Activated naive CD4-positive, alpha-beta T cell treated with anti-CD3 and anti-CD28 coated beads, Interleukin-2, amount 10 ng/mL, durations not matched to agents 7 days and 5 days (primary cell): ENCODE data around the gene TMEM143.
"Not testable (repeated sequence)": the region's sequence is repeated elsewhere in the genome, so short reads cannot be mapped to it uniquely, and the experiment has no call there.

Experiments
- CTCF ChIA-PET: fragments of 350-600 bp; sonication (Branson Sonifier 250); formaldehyde crosslinking; loops from one replicate; lab custom pipeline; 2021; ENCODE audit warnings: antibody characterized with exemption; lab: Charles Lee
- DNase-seq: peaks from one replicate; pipeline ENCODE4 v3.0.0-alpha.2; 2020
- H3K27ac Mint-ChIP-seq: one replicate; pipeline ENCODE4 v1.8.0; 2021; ENCODE audit warnings: mild to moderate bottlenecking, moderate library complexity, mixed read lengths
- H3K27me3 Mint-ChIP-seq: one replicate; pipeline ENCODE4 v1.8.0; 2021; ENCODE audit warnings: mild to moderate bottlenecking, mixed read lengths
- H3K36me3 Mint-ChIP-seq: one replicate; pipeline ENCODE4 v1.8.0; 2021; ENCODE audit warnings: mixed read lengths
- H3K4me1 Mint-ChIP-seq: one replicate; pipeline ENCODE4 v1.8.0; 2021; ENCODE audit warnings: mixed read lengths
- H3K4me3 Mint-ChIP-seq: one replicate; pipeline ENCODE4 v1.8.0; 2021; ENCODE audit warnings: mild to moderate bottlenecking, moderate library complexity, mixed read lengths
- H3K9me3 Mint-ChIP-seq: one replicate; pipeline ENCODE4 v1.8.0; 2021; ENCODE audit warnings: mixed read lengths

Gene TMEM143

DNA sequence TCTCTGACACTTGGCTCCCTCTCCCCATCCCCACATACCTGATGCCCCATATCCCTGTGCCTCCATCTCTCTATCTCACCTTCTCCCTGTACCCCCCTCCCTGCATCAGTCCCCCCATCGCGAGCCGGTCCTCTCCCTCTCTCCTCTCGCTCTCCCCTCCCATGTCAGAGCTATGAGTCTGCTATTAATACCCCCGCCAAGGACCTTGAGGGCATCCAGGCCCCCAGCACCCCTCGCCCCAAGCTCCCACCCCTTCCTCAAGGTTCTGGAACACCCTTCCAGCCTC, 31.4 kb upstream of the TMEM143 start:
- no peak overlapping the region for H3K4me3 Mint-ChIP-seq
- peaks cover 83% of the 10 kb centered on the region for H3K27me3 Mint-ChIP-seq
- H3K4me1 Mint-ChIP-seq: peaks cover 44% of the 10 kb centered on the region
- no peak for DNase-seq
- CTCF ChIA-PET: interaction anchor here (1.0 kb wide), 1 partner anchor 12 kb away, joined by 3 read pairs; no protein-coding TSS in a partner anchor
- peaks cover 3% of the 10 kb centered on the region for H3K9me3 Mint-ChIP-seq
- H3K27ac Mint-ChIP-seq: no peak overlapping the region
- H3K36me3 Mint-ChIP-seq: peaks cover 6% of the 10 kb centered on the region

DNA sequence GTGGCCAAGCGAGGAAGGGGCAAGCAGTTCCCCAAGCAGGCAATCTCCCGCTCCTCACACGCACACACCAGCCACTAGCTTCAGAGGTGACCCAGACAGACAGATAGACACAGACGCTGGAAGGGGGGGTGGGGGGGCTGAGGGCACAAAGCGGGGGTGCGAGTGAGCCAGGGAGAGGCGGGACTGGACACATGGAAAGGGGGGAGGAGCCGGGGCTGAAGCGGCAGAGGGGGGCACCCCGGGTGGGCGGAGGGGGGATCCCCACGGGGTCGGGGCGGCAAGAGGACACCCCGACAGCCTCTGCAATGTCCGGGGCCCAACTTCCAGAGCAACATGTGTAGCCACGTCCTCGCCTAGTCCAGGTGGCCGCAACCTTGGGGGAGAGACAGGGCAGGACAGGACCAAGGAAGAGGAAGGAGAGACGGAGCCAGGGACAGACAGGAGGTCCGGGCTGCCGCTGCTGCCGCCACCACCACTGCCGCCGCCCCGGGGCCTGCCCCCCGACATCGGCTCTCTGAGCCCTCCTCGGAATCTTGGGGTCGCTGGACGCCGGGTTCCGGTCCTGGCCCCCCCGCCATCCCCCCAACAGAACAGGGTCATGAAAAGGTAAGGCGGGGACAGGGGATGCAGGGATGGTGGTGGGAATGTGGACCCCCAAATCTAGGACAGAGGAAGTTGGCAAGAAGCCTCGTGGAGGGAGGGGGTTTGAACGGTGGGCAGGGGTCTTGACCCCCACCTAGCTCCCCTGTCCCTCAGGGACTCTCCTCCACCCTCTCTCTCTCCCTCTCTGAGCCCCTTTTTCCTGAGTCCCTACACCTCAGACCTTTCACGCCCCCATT, 30.8 kb upstream of the TMEM143 start:
- H3K4me1 Mint-ChIP-seq: peaks cover 41% of the 10 kb centered on the region
- CTCF ChIA-PET: interaction anchor here (1.0 kb wide), 1 partner anchor 13 kb away, joined by 3 read pairs; no protein-coding TSS in a partner anchor
- no peak overlapping the region for H3K4me3 Mint-ChIP-seq
- no peak for DNase-seq
- H3K9me3 Mint-ChIP-seq: peaks cover 2% of the 10 kb centered on the region
- peaks cover 78% of the 10 kb centered on the region for H3K27me3 Mint-ChIP-seq
- no peak overlapping the region for H3K27ac Mint-ChIP-seq
- peaks cover 6% of the 10 kb centered on the region for H3K36me3 Mint-ChIP-seq

DNA sequence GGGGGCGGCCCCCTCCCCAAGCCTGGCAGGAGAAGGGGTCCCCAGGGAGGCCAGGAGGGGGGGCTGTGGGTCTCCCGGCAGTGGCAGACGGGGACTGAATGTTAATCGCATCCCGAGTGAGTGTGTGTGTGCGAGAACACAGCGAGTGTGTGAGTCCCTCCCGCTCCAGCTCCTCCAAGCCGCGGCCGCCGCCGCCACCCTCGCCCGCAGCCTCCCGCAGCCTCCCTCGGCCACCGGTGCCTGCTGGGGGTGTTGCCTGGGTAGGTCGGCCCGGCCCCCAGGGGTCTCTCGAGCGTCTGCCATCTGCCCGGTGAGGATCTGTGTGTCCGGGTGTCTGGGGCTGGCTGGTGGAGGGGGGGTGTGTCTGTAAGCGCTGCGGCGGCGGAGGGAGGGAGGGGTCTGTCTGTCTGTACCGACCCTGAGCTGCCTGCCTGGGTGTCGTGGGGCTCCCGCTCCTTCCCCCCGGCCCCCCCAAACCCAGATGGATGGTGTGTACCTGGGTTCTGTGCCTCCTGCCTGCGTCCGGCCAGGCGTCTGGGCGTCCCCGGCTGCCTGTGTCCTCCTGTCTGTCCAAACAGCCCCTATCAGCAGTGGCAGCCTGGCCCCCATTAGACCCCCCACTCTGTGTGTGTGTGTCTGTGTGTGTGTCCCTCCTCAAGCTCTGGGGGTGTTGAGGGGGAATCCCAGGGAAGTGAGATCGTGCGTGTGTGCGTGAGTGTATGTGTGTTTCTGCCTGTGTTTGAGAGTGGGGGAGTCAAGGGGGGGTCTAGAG, 30.0 kb upstream of the TMEM143 start, which contains the start of gene GRIN2D:
TSS of gene GRIN2D (plus strand) at position 110 of the 772 bp plus-strand sequence. CDS start 4,725 bp downstream, outside the sequence.
- DNase-seq: peak; percentile 45
- peaks cover 37% of the 10 kb centered on the region for H3K4me1 Mint-ChIP-seq
- H3K4me3 Mint-ChIP-seq: peak within 1 kb of the TSS; percentile 54
- peaks cover 6% of the 10 kb centered on the region for H3K36me3 Mint-ChIP-seq
- no peak within 1 kb of the TSS for H3K27ac Mint-ChIP-seq
- H3K9me3 Mint-ChIP-seq: no peaks in the 10 kb centered on the region
- peaks cover 74% of the 10 kb centered on the region for H3K27me3 Mint-ChIP-seq
- CTCF ChIA-PET: no interaction called here

DNA sequence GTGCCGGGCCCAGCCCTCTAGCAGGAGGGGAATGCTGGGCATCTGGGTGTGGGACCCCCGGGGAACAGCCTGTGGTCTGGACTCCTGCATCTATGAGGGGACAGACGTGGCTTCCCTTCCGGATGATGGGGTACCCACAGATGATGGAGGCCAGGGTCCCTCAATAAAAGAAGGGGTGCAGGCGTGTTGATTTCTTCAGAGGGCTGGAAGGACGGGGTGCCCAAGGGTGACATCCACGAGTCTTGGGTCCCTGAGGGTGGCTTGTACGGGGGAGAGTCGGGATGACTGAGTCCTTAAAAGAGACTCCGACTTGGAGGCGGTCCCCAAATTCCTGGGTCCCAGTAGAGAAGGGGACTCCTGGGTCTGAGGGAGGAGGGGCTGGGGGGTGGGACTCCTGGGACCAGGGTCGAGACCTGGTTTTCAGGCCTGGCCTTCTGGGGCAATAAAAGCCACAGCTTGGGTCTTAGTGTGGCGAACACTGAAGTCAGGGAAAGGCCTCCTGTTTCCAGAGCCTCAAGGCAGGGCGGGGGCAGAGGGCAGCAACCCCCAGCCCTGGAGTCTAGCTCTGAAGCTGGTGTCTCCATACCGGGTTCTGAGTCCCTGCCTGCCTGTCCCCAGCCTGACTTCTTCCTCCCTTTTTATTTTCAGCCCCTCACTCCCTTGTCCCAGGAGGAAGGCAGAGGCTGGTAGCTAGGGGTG, 29.3 kb upstream of the TMEM143 start:
- H3K27me3 Mint-ChIP-seq: peaks cover 71% of the 10 kb centered on the region
- DNase-seq: no peak

DNA sequence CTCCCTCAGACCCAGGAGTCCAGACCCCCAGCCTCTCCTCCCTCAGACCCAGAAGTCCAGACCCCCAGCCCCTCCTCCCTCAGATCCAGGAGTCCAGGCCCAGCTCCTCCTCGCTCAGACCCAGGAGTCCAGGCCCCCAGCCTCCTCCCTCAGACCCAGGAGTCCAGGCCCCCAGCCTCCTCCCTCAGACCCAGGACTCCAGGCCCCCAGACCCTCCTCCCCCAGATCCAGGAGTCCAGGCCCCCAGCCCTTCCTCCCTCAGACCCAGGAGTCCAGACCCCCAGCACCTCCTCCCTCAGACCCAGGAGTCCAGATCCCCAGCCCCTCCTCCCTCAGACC, 28.2 kb upstream of the TMEM143 start:
- Mint-ChIP-seq H3K36me3 (peaks cover 13% of the 10 kb centered on the region), H3K4me1 (peaks cover 32% of the 10 kb centered on the region), H3K27me3 (peaks cover 61% of the 10 kb centered on the region), H3K4me3 (peak overlapping the region; percentile 95)
- not testable (repeated sequence) for DNase-seq, H3K9me3 Mint-ChIP-seq, H3K27ac Mint-ChIP-seq
- CTCF ChIA-PET: interaction anchor here (0.7 to 2.2 kb wide), 14 partner anchors 8 to 192 kb away, joined by 3 to 26 read pairs (median 8); partner anchors contain the start of genes SYNGR4 and TMEM143

More for the DNA sequence above, 29.3 kb upstream of the TMEM143 start:
- Mint-ChIP-seq H3K4me3 (peak overlapping the region; percentile 54), H3K4me1 (peaks cover 42% of the 10 kb centered on the region), H3K27ac (no peak overlapping the region), H3K9me3 (no peaks in the 10 kb centered on the region), H3K36me3 (peaks cover 12% of the 10 kb centered on the region)
- CTCF ChIA-PET: no interaction called here

DNA sequence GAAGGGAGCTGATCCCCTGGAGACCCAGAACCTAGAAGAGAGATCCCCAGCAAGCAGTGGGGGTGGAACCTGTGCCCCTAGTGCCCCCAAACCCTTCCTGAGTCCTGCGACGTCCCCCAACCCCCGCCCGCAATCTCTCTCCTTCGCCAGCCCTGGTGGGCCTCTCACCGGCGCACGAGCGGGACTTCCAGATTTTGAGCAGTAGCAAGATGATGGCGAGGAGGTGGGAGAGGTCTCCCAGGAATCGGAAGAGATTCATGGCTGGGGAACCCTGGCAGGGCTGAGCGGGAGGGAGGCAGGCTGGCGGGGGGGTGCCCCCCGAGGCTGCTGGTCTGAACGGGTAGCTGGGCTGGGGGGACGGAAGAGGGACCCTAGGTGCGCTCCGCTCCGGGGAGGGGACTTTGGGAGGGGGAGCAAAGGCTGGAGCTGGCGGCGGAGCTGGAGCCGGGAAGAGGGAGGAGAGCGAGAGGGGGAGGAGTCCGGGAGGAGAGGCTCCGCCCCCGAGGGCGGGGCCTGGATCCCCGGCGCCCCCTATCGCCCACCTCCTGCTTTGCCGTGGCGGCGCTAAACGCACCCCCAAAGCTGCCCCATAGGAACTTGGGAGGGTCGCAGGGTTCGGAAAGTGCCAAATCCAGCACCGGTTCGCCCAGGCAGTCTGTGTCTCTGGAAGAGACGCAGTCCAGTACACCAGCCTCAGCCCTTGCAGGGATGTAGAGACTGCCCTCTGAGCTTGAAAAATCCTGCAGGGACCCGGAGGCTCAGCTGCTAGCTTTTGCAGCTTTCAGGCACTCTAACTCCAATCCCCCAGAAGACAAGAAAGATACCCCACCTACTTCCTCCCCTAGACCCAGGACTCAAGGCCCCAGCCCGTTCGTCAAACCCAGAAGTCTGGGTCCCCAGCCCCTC, 27.6 kb upstream of the TMEM143 start, which contains the start of gene KDELR1:
TSS of gene KDELR1 (minus strand) at position 452 of the 906 bp plus-strand sequence. CDS start at position 259, 193 bp downstream.
- Mint-ChIP-seq H3K4me3 (peak within 1 kb of the TSS; percentile 95), H3K27me3 (peaks cover 55% of the 10 kb centered on the region), H3K9me3 (no peaks in the 10 kb centered on the region), H3K36me3 (peaks cover 14% of the 10 kb centered on the region), H3K4me1 (peaks cover 32% of the 10 kb centered on the region), H3K27ac (peak within 1 kb of the TSS; percentile 89)
- peak; percentile 78 for DNase-seq
- CTCF ChIA-PET: interaction anchor here (0.7 to 2.2 kb wide), 20 partner anchors 8 to 192 kb away, joined by 3 to 26 read pairs (median 4); partner anchors contain the start of genes SYNGR4 and TMEM143

DNA sequence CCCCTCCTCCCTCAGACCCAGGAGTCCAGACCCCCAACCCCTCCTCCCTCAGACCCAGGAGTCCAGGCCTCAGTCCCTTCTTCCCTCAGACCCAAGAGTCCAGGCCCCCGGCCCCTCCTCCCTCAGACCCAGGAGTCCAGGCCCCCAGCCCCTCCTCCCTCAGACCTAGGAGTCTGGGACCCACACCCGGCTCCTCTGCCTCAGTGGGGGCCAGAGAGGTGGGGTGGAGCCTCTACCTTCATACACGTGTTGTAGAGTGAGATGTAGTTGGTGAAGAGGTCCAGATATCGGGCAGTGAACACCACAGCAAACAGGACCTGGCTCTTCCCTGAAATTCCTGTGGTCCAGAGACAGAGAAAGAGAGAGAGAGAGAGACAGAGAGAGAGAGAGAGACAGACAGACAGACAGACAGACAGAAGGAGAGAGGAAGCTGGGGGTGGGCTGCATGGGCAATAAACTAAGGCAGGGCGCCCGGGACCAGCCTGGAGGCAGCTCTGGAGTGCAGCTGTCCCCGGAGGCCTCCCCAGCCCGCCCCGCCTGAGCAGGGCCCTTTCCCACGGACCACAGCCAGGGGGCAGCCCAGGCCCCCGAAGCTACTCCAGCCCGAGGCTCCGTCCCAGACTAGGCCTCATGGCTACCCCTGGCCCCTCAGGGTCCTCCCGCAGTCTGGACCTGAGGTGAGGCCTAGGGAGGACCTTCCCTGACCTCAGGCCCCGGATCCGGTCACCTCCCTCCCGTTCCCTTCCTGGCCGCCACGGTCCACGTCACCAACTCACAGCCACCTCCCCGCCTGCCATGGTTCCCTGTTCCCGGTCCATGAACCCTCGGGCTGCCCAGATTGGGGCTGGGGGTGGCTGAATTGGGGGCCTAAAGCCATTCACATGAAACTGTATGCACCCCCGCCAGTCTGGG, 26.7 kb upstream of the TMEM143 start:
- Mint-ChIP-seq H3K27ac (peak overlapping the region; percentile 89), H3K27me3 (peaks cover 46% of the 10 kb centered on the region), H3K4me1 (peaks cover 27% of the 10 kb centered on the region), H3K4me3 (peak overlapping the region; percentile 95), H3K9me3 (no peaks in the 10 kb centered on the region), H3K36me3 (peaks cover 17% of the 10 kb centered on the region)
- DNase-seq: peak; percentile 76
- CTCF ChIA-PET: interaction anchor here (0.6 to 2.2 kb wide), 17 partner anchors 11 to 199 kb away, joined by 3 to 26 read pairs (median 4); partner anchors contain the start of genes SYNGR4 and TMEM143

DNA sequence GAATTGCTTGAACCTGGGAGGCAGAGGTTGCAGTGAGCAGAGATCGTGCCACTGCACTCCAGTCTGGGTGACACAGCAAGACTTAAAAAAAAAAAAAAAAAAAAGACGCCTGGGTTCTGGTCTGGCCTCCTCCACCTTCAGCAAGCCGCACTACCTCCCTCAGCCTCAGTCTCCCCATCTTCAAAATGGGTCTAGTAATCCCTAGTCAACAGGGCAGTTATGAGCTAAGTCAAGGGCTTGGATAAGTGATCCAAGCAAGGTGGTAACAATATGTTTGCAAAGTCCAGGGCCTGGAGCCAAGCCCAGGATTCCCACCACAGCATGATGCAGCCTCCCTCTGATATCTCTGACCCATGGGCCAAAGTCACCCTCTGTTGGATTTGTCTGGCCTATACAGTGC, 23.2 kb upstream of the TMEM143 start:
- DNase-seq: no peak
- Mint-ChIP-seq H3K4me3 (no peak overlapping the region), H3K27ac (no peak overlapping the region), H3K4me1 (peaks cover 16% of the 10 kb centered on the region), H3K9me3 (no peaks in the 10 kb centered on the region), H3K36me3 (peaks cover 38% of the 10 kb centered on the region), H3K27me3 (peaks cover 11% of the 10 kb centered on the region)
- CTCF ChIA-PET: no interaction called here

DNA sequence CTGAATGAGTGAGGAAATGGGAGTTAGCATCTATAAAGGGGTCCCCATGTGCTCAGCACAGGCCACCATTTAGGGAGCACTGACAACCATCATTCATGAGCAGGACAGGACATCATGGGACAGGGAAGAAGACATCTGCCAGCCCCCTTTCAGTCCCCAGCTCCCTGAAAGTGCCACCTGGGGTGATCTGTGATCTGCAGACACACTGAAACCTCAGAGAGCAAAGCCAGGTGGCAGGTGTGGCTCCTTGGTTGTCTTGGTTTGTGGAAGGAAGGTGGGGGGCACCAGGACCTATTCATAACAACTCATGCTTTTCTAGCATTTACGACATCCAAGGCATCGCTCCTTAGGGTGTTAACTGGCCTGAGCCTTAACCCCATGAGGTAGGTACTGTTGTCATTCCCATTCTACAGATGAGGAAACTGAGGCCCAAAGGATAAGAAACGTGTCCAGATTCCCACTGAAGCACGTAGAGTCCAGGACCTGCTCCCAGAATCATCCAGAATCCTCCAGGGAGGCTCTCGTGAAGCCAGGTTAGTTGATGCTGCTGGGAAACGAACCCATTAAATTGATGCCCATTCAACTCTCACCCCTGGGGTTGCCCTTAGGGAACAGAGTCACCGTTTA, 21.8 kb upstream of the TMEM143 start:
- H3K27ac Mint-ChIP-seq: no peak overlapping the region

DNA sequence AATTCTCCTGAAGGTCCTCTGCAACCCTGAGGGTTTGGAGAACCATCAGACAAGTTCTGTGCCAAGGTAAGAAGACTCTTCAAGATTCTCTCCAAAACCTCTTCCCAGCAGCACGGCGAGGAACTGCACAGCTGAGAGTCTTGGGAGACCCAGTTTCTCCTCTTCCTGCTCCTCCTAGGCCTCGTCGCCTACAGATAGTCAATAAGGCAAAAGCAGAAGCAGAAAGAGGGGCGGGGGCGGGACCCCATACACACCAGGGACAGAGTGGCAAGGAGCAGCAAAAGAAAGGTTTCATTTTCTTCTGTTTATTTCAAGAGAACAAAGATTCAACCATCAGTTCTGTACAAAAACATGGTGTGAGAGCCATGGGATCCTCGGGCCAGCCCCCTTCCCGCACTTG, 18.5 kb upstream of the TMEM143 start:
- no peak for DNase-seq
- CTCF ChIA-PET: no interaction called here
- no peaks in the 10 kb centered on the region for H3K9me3 Mint-ChIP-seq
- no peak overlapping the region for H3K27ac Mint-ChIP-seq
- H3K27me3 Mint-ChIP-seq: no peaks in the 10 kb centered on the region
- H3K4me1 Mint-ChIP-seq: peaks cover 2% of the 10 kb centered on the region
- H3K4me3 Mint-ChIP-seq: no peak overlapping the region
- peaks cover 33% of the 10 kb centered on the region for H3K36me3 Mint-ChIP-seq

More for the DNA sequence above, 21.8 kb upstream of the TMEM143 start:
- DNase-seq: no peak
- Mint-ChIP-seq H3K4me1 (peaks cover 13% of the 10 kb centered on the region), H3K4me3 (no peak overlapping the region), H3K36me3 (peaks cover 44% of the 10 kb centered on the region), H3K27me3 (no peaks in the 10 kb centered on the region), H3K9me3 (no peaks in the 10 kb centered on the region)
- CTCF ChIA-PET: no interaction called here

DNA sequence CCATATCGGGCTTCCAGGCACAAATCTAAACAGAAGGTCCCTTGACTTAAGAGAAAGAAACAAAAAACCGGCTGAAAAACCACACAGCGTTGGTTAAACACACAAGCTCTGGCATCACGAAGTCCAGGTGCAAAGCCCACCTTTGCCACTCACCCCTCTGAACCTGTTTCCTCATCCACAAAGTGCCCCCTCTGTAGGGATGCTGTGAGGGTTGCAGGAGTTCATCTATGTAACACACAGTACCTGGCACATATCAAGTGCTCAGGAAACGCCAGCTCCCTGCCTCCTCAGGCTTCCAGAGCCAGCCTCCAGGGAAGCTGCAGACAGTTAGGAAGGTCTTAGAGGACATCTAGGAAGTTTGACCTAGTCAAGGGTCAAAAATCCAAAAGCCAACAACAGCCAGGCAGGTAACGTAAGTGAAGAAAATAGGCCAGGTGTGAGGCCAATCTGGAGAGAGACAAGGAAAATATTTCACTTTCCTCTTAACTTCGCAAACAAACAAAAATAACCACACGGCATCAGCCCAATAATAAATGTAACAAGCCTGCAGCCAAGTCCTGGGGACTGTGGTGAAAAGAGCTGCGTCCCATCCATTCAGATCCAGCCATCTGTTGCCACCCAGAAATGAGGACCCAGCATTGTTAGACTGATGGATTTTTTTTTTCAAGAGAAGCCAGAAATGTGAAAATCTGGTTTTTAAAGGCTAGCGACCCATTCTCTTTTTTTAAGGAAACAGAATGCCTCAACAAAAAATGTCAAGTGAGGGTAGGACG, 17.6 kb upstream of the TMEM143 start:
- no peaks in the 10 kb centered on the region for H3K27me3 Mint-ChIP-seq
- H3K4me1 Mint-ChIP-seq: peaks cover 2% of the 10 kb centered on the region
- no peaks in the 10 kb centered on the region for H3K9me3 Mint-ChIP-seq
- CTCF ChIA-PET: no interaction called here
- no peak for DNase-seq
- H3K36me3 Mint-ChIP-seq: peaks cover 31% of the 10 kb centered on the region
- peak overlapping the region; percentile 11 for H3K27ac Mint-ChIP-seq
- no peak overlapping the region for H3K4me3 Mint-ChIP-seq
